ENCODE data around the gene KCNC1. TPM values are rescaled to one million over a fixed set of nuclear protein-coding genes. Genes with fewer than 3 reads are reported as not detected.

KCNC1 gene
- total and polyA plus RNA-seq, 4 donors = 0.54 TPM; not detected in 3

GRCh38 chr11:17748044-17748443, 13.5 kb downstream of the KCNC1 start:
- peaks cover 1 to 22% (median 19%) of the 10 kb centered on the region in 4 donors for H3K4me1 ChIP-seq (ENCODE audit: control insufficient read depth in 4 of 4, insufficient read depth in 4 of 4, low read length in 3 of 4)
- H3K27me3 ChIP-seq (ENCODE audit: control insufficient read depth in 4 of 4, insufficient read depth in 4 of 4, low read length in 3 of 4) = no peaks in the 10 kb centered on the region
- H3K9ac ChIP-seq (ENCODE audit: low read depth in 1 of 2, low read length in 2 of 2) = no peak overlapping the region
- no peak for DNase-seq (ENCODE audit: low spot score)
- H3K4me3 ChIP-seq (ENCODE audit: low read depth in 1 of 3, low read length in 3 of 3) = no peak overlapping the region
- no peaks in the 10 kb centered on the region for H3K36me3 ChIP-seq (ENCODE audit: control insufficient read depth in 4 of 4, insufficient read depth in 3 of 4, low read depth in 1 of 4, low read length in 3 of 4)
- 95% methylated on average over 8 of the region's 8 CpGs for WGBS
- no peak overlapping the region for H3K27ac ChIP-seq (ENCODE audit: low read depth in 1 of 2, low read length in 2 of 2)
- TF ChIP-seq FOXA1 (IDR thresholded peaks at IDR 0.05) (no peak), JUND (IDR thresholded peaks at IDR 0.05) (no peak), RXRA (IDR thresholded peaks at IDR 0.05) (no peak), GABPA (IDR thresholded peaks at IDR 0.05 in 1 of 2, conservative IDR thresholded peaks at IDR 0.05 in 1 of 2) (no peak), SP1 (IDR thresholded peaks at IDR 0.05) (no peak), CTCF (IDR thresholded peaks at IDR 0.05; ENCODE audit: low read depth, low read length, missing input control) (no peak), HNF4G (IDR thresholded peaks at IDR 0.05) (no peak), FOXA2 (IDR thresholded peaks at IDR 0.05) (no peak), ATF3 (IDR thresholded peaks at IDR 0.05) (no peak), RAD21 (IDR thresholded peaks at IDR 0.05) (no peak), REST (IDR thresholded peaks at IDR 0.05) (no peak), NR2F2 (IDR thresholded peaks at IDR 0.05) (no peak), ZBTB33 (IDR thresholded peaks at IDR 0.05) (no peak), TAF1 (conservative IDR thresholded peaks at IDR 0.05) (no peak), YY1 (IDR thresholded peaks at IDR 0.05) (no peak), MAX (IDR thresholded peaks at IDR 0.05) (no peak), EGR1 (IDR thresholded peaks at IDR 0.05; ENCODE audit: low read depth in 2 of 2) (no peak), HNF4A (conservative IDR thresholded peaks at IDR 0.05) (no peak)
- no peaks in the 10 kb centered on the region for H3K9me3 ChIP-seq (ENCODE audit: control insufficient read depth in 4 of 4, low read length in 3 of 4)
